Dendritic cell treated with granulocyte-macrophage colony-stimulating factor and Interleukin-4, amounts not matched to agents 40 ng/mL and 50 ng/mL, for 4 days (primary cell): Measurements from ENCODE around the gene CHD2.
A peak's percentile ranks its signal among the peaks of the same experiment; 100 is the strongest.

Experiments
- H3K27ac Mint-ChIP-seq: one replicate; pipeline ENCODE4 v1.8.0; 2022; ENCODE audit warnings: mild to moderate bottlenecking, mixed read lengths
- H3K27me3 Mint-ChIP-seq: one replicate; pipeline ENCODE4 v1.8.0; 2022; ENCODE audit warnings: mild to moderate bottlenecking, mixed read lengths
- H3K36me3 Mint-ChIP-seq: one replicate; pipeline ENCODE4 v1.8.0; 2022; ENCODE audit warnings: low read depth, mixed read lengths
- H3K4me1 Mint-ChIP-seq: one replicate; pipeline ENCODE4 v1.8.0; 2022; ENCODE audit warnings: low read depth, mixed read lengths
- H3K4me3 Mint-ChIP-seq: one replicate; pipeline ENCODE4 v1.8.0; 2022; ENCODE audit warnings: mild to moderate bottlenecking, moderate library complexity, mixed read lengths
- H3K9me3 Mint-ChIP-seq: one replicate; pipeline ENCODE4 v1.8.0; 2022; ENCODE audit warnings: mixed read lengths
- intact Hi-C: fragments of 100-400 bp; cut with micrococcal nuclease; formaldehyde crosslinking; loops from one replicate; pipeline ENCODE4 v1.15.0; 2022

CHD2 gene

GRCh38 chr15:92881802-92882696 is 18.1 kb upstream of the CHD2 start:
- Mint-ChIP-seq H3K9me3 (no peaks in the 10 kb centered on the region), H3K36me3 (peaks cover 42% of the 10 kb centered on the region), H3K27ac (peak overlapping the region; percentile 98), H3K4me1 (peaks cover 46% of the 10 kb centered on the region), H3K27me3 (peaks cover 3% of the 10 kb centered on the region), H3K4me3 (peak overlapping the region; percentile 80)
- intact Hi-C loops, result loop anchor here (1.0 to 5.0 kb wide), 2 partner anchors 35 to 73 kb away; no protein-coding TSS in a partner anchor

- peaks cover 44% of the 10 kb centered on the region for H3K4me1 Mint-ChIP-seq
These were observed 17.4 kb upstream of the CHD2 start for GRCh38 chr15:92882697-92883162.

GRCh38 chr15:92883163-92883875 is 16.8 kb upstream of the CHD2 start:
- Mint-ChIP-seq H3K4me3 (peak overlapping the region; percentile 81), H3K27me3 (peaks cover 2% of the 10 kb centered on the region), H3K4me1 (peaks cover 38% of the 10 kb centered on the region), H3K27ac (peak overlapping the region; percentile 98), H3K36me3 (peaks cover 48% of the 10 kb centered on the region), H3K9me3 (no peaks in the 10 kb centered on the region)
- intact Hi-C loops, result loop anchor here (5.0 kb wide), 1 partner anchor 36 kb away; no protein-coding TSS in a partner anchor

More at GRCh38 chr15:92882697-92883162, 17.4 kb upstream of the CHD2 start:
- H3K9me3 Mint-ChIP-seq, result no peaks in the 10 kb centered on the region
- intact Hi-C loops, result loop anchor here (1.0 to 5.0 kb wide), 2 partner anchors 35 to 73 kb away; no protein-coding TSS in a partner anchor
- peaks cover 2% of the 10 kb centered on the region for H3K27me3 Mint-ChIP-seq
- H3K36me3 Mint-ChIP-seq, result peaks cover 48% of the 10 kb centered on the region
- peak overlapping the region; percentile 81 for H3K4me3 Mint-ChIP-seq
- H3K27ac Mint-ChIP-seq, result peak overlapping the region; percentile 98

GRCh38 chr15:92883876-92884435 is 16.2 kb upstream of the CHD2 start:
- Mint-ChIP-seq H3K27me3 (no peaks in the 10 kb centered on the region), H3K36me3 (peaks cover 48% of the 10 kb centered on the region), H3K4me1 (peaks cover 33% of the 10 kb centered on the region), H3K4me3 (peak overlapping the region; percentile 81), H3K9me3 (no peaks in the 10 kb centered on the region), H3K27ac (peak overlapping the region; percentile 98)
- intact Hi-C loops, result loop anchor here (2.0 to 5.0 kb wide), 2 partner anchors 17 to 37 kb away; partner anchors contain the start of gene CHD2

- Mint-ChIP-seq H3K4me1 (peaks cover 36% of the 10 kb centered on the region), H3K9me3 (no peaks in the 10 kb centered on the region), H3K36me3 (peaks cover 52% of the 10 kb centered on the region), H3K27ac (peak overlapping the region; percentile 98), H3K27me3 (no peaks in the 10 kb centered on the region), H3K4me3 (peak overlapping the region; percentile 81)
- intact Hi-C loops, result loop anchor here (2.0 to 5.0 kb wide), 2 partner anchors 16 to 37 kb away; partner anchors contain the start of gene CHD2
These were observed 15.5 kb upstream of the CHD2 start for GRCh38 chr15:92884436-92885223.

GRCh38 chr15:92885224-92886041 is 14.7 kb upstream of the CHD2 start:
- peaks cover 35% of the 10 kb centered on the region for H3K4me1 Mint-ChIP-seq
- no peaks in the 10 kb centered on the region for H3K27me3 Mint-ChIP-seq
- intact Hi-C loops, result loop anchor here (2.0 kb wide), 1 partner anchor 15 kb away; the partner anchor contains the start of gene CHD2
- peak overlapping the region; percentile 98 for H3K27ac Mint-ChIP-seq
- H3K36me3 Mint-ChIP-seq, result peaks cover 60% of the 10 kb centered on the region
- H3K4me3 Mint-ChIP-seq, result peak overlapping the region; percentile 81
- H3K9me3 Mint-ChIP-seq, result no peaks in the 10 kb centered on the region

GRCh38 chr15:92886042-92886537 is 14.0 kb upstream of the CHD2 start:
- Mint-ChIP-seq H3K27me3 (no peaks in the 10 kb centered on the region), H3K4me1 (peaks cover 34% of the 10 kb centered on the region), H3K36me3 (peaks cover 67% of the 10 kb centered on the region), H3K27ac (no peak overlapping the region), H3K9me3 (no peaks in the 10 kb centered on the region), H3K4me3 (peak overlapping the region; percentile 32)
- intact Hi-C loops, result no loop called here

GRCh38 chr15:92886815-92887214 is 13.3 kb upstream of the CHD2 start:
- peaks cover 74% of the 10 kb centered on the region for H3K36me3 Mint-ChIP-seq
- intact Hi-C loops, result no loop called here
- no peak overlapping the region for H3K27ac Mint-ChIP-seq
- peak overlapping the region; percentile 17 for H3K4me3 Mint-ChIP-seq
- peaks cover 26% of the 10 kb centered on the region for H3K4me1 Mint-ChIP-seq
- no peaks in the 10 kb centered on the region for H3K27me3 Mint-ChIP-seq
- no peaks in the 10 kb centered on the region for H3K9me3 Mint-ChIP-seq

- intact Hi-C loops, result no loop called here
- Mint-ChIP-seq H3K9me3 (no peaks in the 10 kb centered on the region), H3K27ac (no peak overlapping the region)
These were observed 12.3 kb upstream of the CHD2 start for GRCh38 chr15:92887869-92888268.

GRCh38 chr15:92889390-92890107 is 10.6 kb upstream of the CHD2 start:
- H3K36me3 Mint-ChIP-seq, result peaks cover 78% of the 10 kb centered on the region

More at GRCh38 chr15:92887869-92888268, 12.3 kb upstream of the CHD2 start:
- Mint-ChIP-seq H3K36me3 (peaks cover 77% of the 10 kb centered on the region), H3K4me1 (peaks cover 21% of the 10 kb centered on the region), H3K4me3 (no peak overlapping the region), H3K27me3 (no peaks in the 10 kb centered on the region)

GRCh38 chr15:92891533-92892200 is 8.5 kb upstream of the CHD2 start:
- intact Hi-C loops, result no loop called here
- peaks cover 76% of the 10 kb centered on the region for H3K36me3 Mint-ChIP-seq
- H3K27ac Mint-ChIP-seq, result no peak overlapping the region
- H3K4me1 Mint-ChIP-seq, result peaks cover 40% of the 10 kb centered on the region
- H3K4me3 Mint-ChIP-seq, result no peak overlapping the region
- no peaks in the 10 kb centered on the region for H3K9me3 Mint-ChIP-seq
- no peaks in the 10 kb centered on the region for H3K27me3 Mint-ChIP-seq

More at GRCh38 chr15:92889390-92890107, 10.6 kb upstream of the CHD2 start:
- Mint-ChIP-seq H3K27me3 (no peaks in the 10 kb centered on the region), H3K9me3 (no peaks in the 10 kb centered on the region), H3K4me3 (no peak overlapping the region), H3K27ac (no peak overlapping the region), H3K4me1 (peaks cover 28% of the 10 kb centered on the region)
- intact Hi-C loops, result no loop called here
